IMR-90 (cell line): ENCODE data around the gene SETD3. TPM values are rescaled to one million over a fixed set of nuclear protein-coding genes. Genes with fewer than 3 reads are reported as not detected.

Experiments used
- ATAC-seq: fragments of 200-7000 bp; cut with Tn5 transposase; 2 replicates; pipeline ENCODE4 v1.9.1; 2020; ENCODE audit warnings: low read depth, mild to moderate bottlenecking, moderate library complexity
- BruUV-seq: library from RNA; stranded (reverse); fragments of 400-500 nt; replicated peaks from 2 replicates; lab custom pipeline; 2021; lab: Mats Ljungman, UMichigan
- CTCF ChIA-PET: fragments of 300-600 bp; formaldehyde crosslinking; extraction: SDS; loops from one replicate; lab custom pipeline; 2021; ENCODE audit warnings: antibody characterized with exemption; lab: Yijun Ruan, JAX
- POLR2A ChIA-PET: fragments of 300-600 bp; sonication (Branson Sonifier 250); formaldehyde crosslinking; loops from one replicate; lab custom pipeline; 2022; ENCODE audit warnings: antibody characterized with exemption; ENCODE audit not compliant: unreplicated experiment; lab: Charles Lee
- DNase-seq: peaks from one replicate; pipeline ENCODE4 v3.0.0; 2013
- H2AFZ ChIP-seq: replicated peaks from 2 replicates; pipeline ENCODE3; 2013; ENCODE audit warnings: low read length, mild to moderate bottlenecking; ENCODE audit not compliant: poor library complexity
- H2AK5ac ChIP-seq: 2 replicates; pipeline ENCODE4 v1.6.1; 2013; ENCODE audit warnings: low read depth, low read length, inconsistent platforms
- H2AK9ac ChIP-seq: replicated peaks from 2 replicates; pipeline ENCODE3; 2013; ENCODE audit warnings: mild to moderate bottlenecking, low read depth, low read length, moderate library complexity; ENCODE audit not compliant: poor library complexity
- H2BK120ac ChIP-seq: 2 replicates; pipeline ENCODE4 v1.6.1; 2013; ENCODE audit warnings: low read depth, low read length, inconsistent platforms
- H2BK15ac ChIP-seq: 3 replicates; pipeline ENCODE4 v1.6.1; 2013; ENCODE audit warnings: low read depth, low read length, inconsistent platforms
- H2BK20ac ChIP-seq: 2 replicates; pipeline ENCODE4 v1.6.1; 2013; ENCODE audit warnings: low read depth, mild to moderate bottlenecking, inconsistent platforms, low read length, moderate library complexity
- H2BK5ac ChIP-seq: 2 replicates; pipeline ENCODE4 v1.6.1; 2013; ENCODE audit warnings: mild to moderate bottlenecking, low read depth, low read length, inconsistent platforms; ENCODE audit not compliant: poor library complexity, severe bottlenecking
- H3K14ac ChIP-seq: replicated peaks from 2 replicates; pipeline ENCODE4 v1.6.1; 2013; ENCODE audit warnings: low read depth, low read length, inconsistent platforms
- H3K18ac ChIP-seq: 2 replicates; pipeline ENCODE4 v1.6.1; 2013; ENCODE audit warnings: low read depth, low read length, control low read depth
- H3K23ac ChIP-seq: 2 replicates; pipeline ENCODE4 v1.6.1; 2013; ENCODE audit warnings: low read depth, low read length, inconsistent platforms
- H3K27ac ChIP-seq: 2 replicates; pipeline ENCODE4 v1.5.1; 2013; ENCODE audit warnings: mild to moderate bottlenecking, control low read depth, low read length; ENCODE audit not compliant: insufficient read depth
- H3K27me3 ChIP-seq: 2 replicates; pipeline ENCODE4 v1.6.1; 2013; ENCODE audit warnings: low read length; ENCODE audit not compliant: control insufficient read depth, insufficient read depth
- H3K36me3 ChIP-seq: 2 replicates; pipeline ENCODE4 v1.6.1; 2013; ENCODE audit warnings: low read length, mixed read lengths; ENCODE audit not compliant: control insufficient read depth, insufficient read depth
- H3K4ac ChIP-seq: 2 replicates; pipeline ENCODE4 v1.6.1; 2013; ENCODE audit warnings: low read depth, low read length, inconsistent platforms
- H3K4me1 ChIP-seq: 2 replicates; pipeline ENCODE4 v1.6.1; 2013; ENCODE audit warnings: low read length, mixed read lengths; ENCODE audit not compliant: control insufficient read depth, insufficient read depth
- H3K4me2 ChIP-seq: 2 replicates; pipeline ENCODE4 v1.6.1; 2013; ENCODE audit warnings: low read depth, mild to moderate bottlenecking, control low read depth, low read length, moderate library complexity
- H3K4me3 ChIP-seq: 2 replicates; pipeline ENCODE4 v1.5.1; 2013; ENCODE audit warnings: low read depth, mild to moderate bottlenecking, control low read depth, low read length, moderate library complexity; ENCODE audit not compliant: insufficient read depth
- H3K56ac ChIP-seq: 2 replicates; pipeline ENCODE4 v1.6.1; 2013; ENCODE audit warnings: low read length, inconsistent platforms; ENCODE audit not compliant: insufficient read depth; ENCODE audit errors: extremely low read depth
- H3K79me1 ChIP-seq, 2 experiments: 2 replicates each; pipeline ENCODE4 v1.6.1; 2013; ENCODE audit warnings: low read length in 2 of 2, inconsistent platforms in 1 of 2, low read depth in 1 of 2
- H3K9ac ChIP-seq: 2 replicates; pipeline ENCODE4 v1.6.1; 2013; ENCODE audit warnings: low read depth, low read length, control low read depth
- H3K9me1 ChIP-seq: 2 replicates; pipeline ENCODE4 v1.6.1; 2013; ENCODE audit warnings: low read length, inconsistent platforms; ENCODE audit not compliant: insufficient read depth
- H3K9me3 ChIP-seq: 2 replicates; pipeline ENCODE4 v1.6.1; 2013; ENCODE audit warnings: low read length; ENCODE audit not compliant: control insufficient read depth, insufficient read depth
- H4K20me1 ChIP-seq: 2 replicates; pipeline ENCODE4 v1.6.1; 2013; ENCODE audit warnings: low read length, inconsistent platforms; ENCODE audit not compliant: insufficient read depth
- H4K5ac ChIP-seq: 2 replicates; pipeline ENCODE4 v1.6.1; 2013; ENCODE audit warnings: mild to moderate bottlenecking, low read depth, low read length, control low read depth
- H4K8ac ChIP-seq, 2 experiments: 2 replicates each; pipeline ENCODE4 v1.6.1; 2013; ENCODE audit warnings: low read depth in 2 of 2, low read length in 2 of 2, control low read depth in 1 of 2, inconsistent platforms in 1 of 2
- H4K91ac ChIP-seq: 2 replicates; pipeline ENCODE4 v1.6.1; 2013; ENCODE audit warnings: low read depth, low read length, inconsistent platforms; ENCODE audit not compliant: insufficient read depth
- BHLHE40 ChIP-seq: fragments of 150-350 bp; IDR thresholded peaks from 2 replicates; pipeline ENCODE4 v1.6.1; 2016; ENCODE audit warnings: mild to moderate bottlenecking, low read depth, low read length
- CHD1 ChIP-seq: IDR thresholded peaks from 2 replicates; pipeline ENCODE4 v1.6.1; 2012; ENCODE audit warnings: low read depth, low read length, improper control_type of control experiment
- ELK1 ChIP-seq: fragments of 150-350 bp; IDR thresholded peaks from 2 replicates; pipeline ENCODE4 v1.6.1; 2016; ENCODE audit warnings: low read depth, mild to moderate bottlenecking, low read length, moderate library complexity, borderline replicate concordance
- FOS ChIP-seq: fragments of 150-350 bp; IDR thresholded peaks from 2 replicates; pipeline ENCODE4 v1.6.1; 2016; ENCODE audit warnings: low read depth, low read length
- MAFK ChIP-seq: IDR thresholded peaks from 2 replicates; pipeline ENCODE4 v1.6.1; 2012; ENCODE audit warnings: low read depth, low read length, improper control_type of control experiment
- MAZ ChIP-seq: IDR thresholded peaks from 2 replicates; pipeline ENCODE4 v1.6.1; 2012; ENCODE audit warnings: low read depth, mild to moderate bottlenecking, low read length, improper control_type of control experiment, moderate library complexity, borderline replicate concordance
- MXI1 ChIP-seq: IDR thresholded peaks from 2 replicates; pipeline ENCODE4 v1.6.1; 2012; ENCODE audit warnings: low read depth, mild to moderate bottlenecking, low read length, moderate library complexity, borderline replicate concordance
- NFE2L2 ChIP-seq: fragments of 150-350 bp; IDR thresholded peaks from 2 replicates; pipeline ENCODE4 v1.6.1; 2016; ENCODE audit warnings: low read depth, mild to moderate bottlenecking, low read length
- POLR2A ChIP-seq: IDR thresholded peaks from 2 replicates; pipeline ENCODE4 v1.6.1; 2012; ENCODE audit warnings: mild to moderate bottlenecking, low read depth, low read length
- RAD21 ChIP-seq: IDR thresholded peaks from 2 replicates; pipeline ENCODE4 v1.6.1; 2012; ENCODE audit warnings: low read length, improper control_type of control experiment
- RCOR1 ChIP-seq: IDR thresholded peaks from 2 replicates; pipeline ENCODE4 v1.6.1; 2012; ENCODE audit warnings: mild to moderate bottlenecking, low read length, improper control_type of control experiment; ENCODE audit not compliant: insufficient replicate concordance
- RFX5 ChIP-seq: IDR thresholded peaks from 2 replicates; pipeline ENCODE4 v1.8.0; 2012; ENCODE audit warnings: low read depth, mild to moderate bottlenecking, low read length, moderate library complexity
- SMC3 ChIP-seq: fragments of 150-350 bp; IDR thresholded peaks from 2 replicates; pipeline ENCODE4 v1.6.1; 2016; ENCODE audit warnings: low read depth, mild to moderate bottlenecking, antibody characterized with exemption, low read length, moderate library complexity
- USF2 ChIP-seq: fragments of 150-350 bp; IDR thresholded peaks from 2 replicates; pipeline ENCODE4 v1.6.1; 2017; ENCODE audit warnings: mild to moderate bottlenecking, antibody characterized with exemption, low read length, low read depth
- WGBS, 2 experiments: methylation state at CpG; one replicate each; pipeline versions ENCODE4 v1.1.5 to v1.1.7; 2013; ENCODE audit warnings: missing lambda C conversion rate in 2 of 2; ENCODE audit not compliant: insufficient read length in 1 of 2; ENCODE audit errors: extremely low coverage in 2 of 2; 5-methylcytosine and 5-hydroxymethylcytosine counted together
- dilution Hi-C: fragments of 300-500 bp; cut with HindIII; formaldehyde crosslinking; loops from one replicate; pipeline ENCODE4 v1.14.3; 2018; ENCODE audit warnings: low sequenced_read_pairs; ENCODE audit not compliant: unreplicated experiment
- in situ Hi-C: fragments of 300-500 bp; cut with MboI; formaldehyde crosslinking; loops from 3 replicates; pipeline ENCODE4 v1.14.3; 2019; ENCODE audit warnings: low sequenced_read_pairs, inconsistent platforms, mixed read lengths
- intact Hi-C: fragments of 100-400 bp; cut with micrococcal nuclease; formaldehyde crosslinking; loops from 2 replicates; pipeline ENCODE4 v1.10.0; 2022
- polyA plus RNA-seq, 3 experiments: library from polyadenylated mRNA; depleted of rRNA; stranded (reverse); fragments of >200 nt; gene quantifications; 2 replicates each; pipeline ENCODE4 v1.2.3, GENCODE V29; 2012; ENCODE audit warnings: low replicate concordance in 1 of 3
- total RNA-seq: library from RNA; depleted of rRNA; stranded (reverse); fragments of >200 nt; gene quantifications from 2 replicates; pipeline ENCODE4 v1.2.3, GENCODE V29; 2012
- TF ChIP-seq, protein P1 (sequence below): conservative IDR thresholded peaks from 2 replicates; pipeline ENCODE4 v1.5.1; 2012; ENCODE audit warnings: mild to moderate bottlenecking, low read depth, low read length, improper control_type of control experiment

SETD3 gene
- total and polyA plus RNA-seq, 2 of the 4 experiments (the other 2 are of a cell fraction): 18.8 to 31.9 TPM

DNA sequence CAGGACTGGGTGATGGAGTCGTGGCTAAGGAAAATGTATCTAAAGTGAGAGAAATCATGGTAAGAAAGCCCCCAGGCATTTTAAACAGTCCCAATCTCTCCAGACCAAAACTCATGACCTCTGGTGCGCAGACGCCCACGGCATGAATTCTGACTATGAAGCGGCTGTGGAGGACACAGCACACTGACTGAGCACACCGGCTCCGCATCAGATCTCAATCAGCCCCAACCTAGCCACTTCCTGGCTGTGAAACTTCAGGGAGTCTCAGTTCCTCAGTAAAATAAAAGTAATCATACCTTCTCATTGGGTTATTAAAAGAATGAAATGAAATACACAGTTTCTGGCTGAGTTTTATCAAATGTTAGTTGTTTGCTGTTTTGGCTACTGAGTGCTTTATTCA, 38.7 kb downstream of the SETD3 start:
- no TSS peak for BruUV-seq
- H3K9me3 ChIP-seq: no peaks in the 10 kb centered on the region
- no peaks in the 10 kb centered on the region for H3K27me3 ChIP-seq
- no peak overlapping the region for H3K4me2 ChIP-seq
- no peak overlapping the region for H2AK5ac ChIP-seq
- peaks cover 11% of the 10 kb centered on the region for H3K9me1 ChIP-seq
- dilution Hi-C loops: no loop called here
- no peak overlapping the region for H3K56ac ChIP-seq
- CTCF ChIA-PET: no interaction called here
- intact Hi-C loops: no loop called here
- no peak overlapping the region for H4K5ac ChIP-seq
- no peak for ATAC-seq
- no peak overlapping the region for H3K4me3 ChIP-seq
- TF ChIP-seq RAD21 (no peak), MAZ (no peak), POLR2A (no peak), FOS (no peak), USF2 (no peak), ELK1 (no peak), RCOR1 (no peak), BHLHE40 (no peak), RFX5 (no peak), MAFK (no peak), CHD1 (no peak), NFE2L2 (no peak), SMC3 (no peak), MXI1 (no peak)
- TF ChIP-seq, protein P1, sequence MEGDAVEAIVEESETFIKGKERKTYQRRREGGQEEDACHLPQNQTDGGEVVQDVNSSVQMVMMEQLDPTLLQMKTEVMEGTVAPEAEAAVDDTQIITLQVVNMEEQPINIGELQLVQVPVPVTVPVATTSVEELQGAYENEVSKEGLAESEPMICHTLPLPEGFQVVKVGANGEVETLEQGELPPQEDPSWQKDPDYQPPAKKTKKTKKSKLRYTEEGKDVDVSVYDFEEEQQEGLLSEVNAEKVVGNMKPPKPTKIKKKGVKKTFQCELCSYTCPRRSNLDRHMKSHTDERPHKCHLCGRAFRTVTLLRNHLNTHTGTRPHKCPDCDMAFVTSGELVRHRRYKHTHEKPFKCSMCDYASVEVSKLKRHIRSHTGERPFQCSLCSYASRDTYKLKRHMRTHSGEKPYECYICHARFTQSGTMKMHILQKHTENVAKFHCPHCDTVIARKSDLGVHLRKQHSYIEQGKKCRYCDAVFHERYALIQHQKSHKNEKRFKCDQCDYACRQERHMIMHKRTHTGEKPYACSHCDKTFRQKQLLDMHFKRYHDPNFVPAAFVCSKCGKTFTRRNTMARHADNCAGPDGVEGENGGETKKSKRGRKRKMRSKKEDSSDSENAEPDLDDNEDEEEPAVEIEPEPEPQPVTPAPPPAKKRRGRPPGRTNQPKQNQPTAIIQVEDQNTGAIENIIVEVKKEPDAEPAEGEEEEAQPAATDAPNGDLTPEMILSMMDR: no peak
- no peak overlapping the region for H3K9ac ChIP-seq
- H4K20me1 ChIP-seq: no peaks in the 10 kb centered on the region
- in situ Hi-C loops: no loop called here
- no peak overlapping the region for H2AFZ ChIP-seq
- H3K36me3 ChIP-seq: peaks cover 11% of the 10 kb centered on the region
- H2BK5ac ChIP-seq: no peak overlapping the region
- DNase-seq: no peak
- no peak overlapping the region for H2BK20ac ChIP-seq
- no peak overlapping the region for H2BK120ac ChIP-seq
- H2BK15ac ChIP-seq: no peak overlapping the region
- no peak overlapping the region for H4K91ac ChIP-seq
- H3K18ac ChIP-seq: no peak overlapping the region
- H2AK9ac ChIP-seq: no peak overlapping the region
- peaks cover 8 to 20% of the 10 kb centered on the region in 2 experiments for H3K79me1 ChIP-seq
- no peak overlapping the region for H3K27ac ChIP-seq
- H3K4ac ChIP-seq: no peak overlapping the region
- no peak overlapping the region for H3K23ac ChIP-seq
- POLR2A ChIA-PET: no interaction called here
- WGBS, 2 experiments: 100% methylated on average over 4 of the region's 7 CpGs; no CpG with 5 or more reads in 1 of the 2 experiments
- H4K8ac ChIP-seq: no peak overlapping the region
- no peak overlapping the region for H3K14ac ChIP-seq
- peaks cover 3% of the 10 kb centered on the region for H3K4me1 ChIP-seq
